BE2C (cell line): Measurements from ENCODE around the gene HABP4.

Experiments
- DNase-seq: peaks from one replicate; pipeline ENCODE4 v3.0.0-alpha.2; 2020
- H3K27me3 ChIP-seq: fragments of 250-450 bp; sonication (Bioruptor Pico); 2 replicates; pipeline ENCODE4 v1.5.1; 2020; ENCODE audit warnings: mild to moderate bottlenecking
- H3K36me3 ChIP-seq: fragments of 250-450 bp; sonication (Bioruptor Pico); 2 replicates; pipeline ENCODE4 v1.5.1; 2020; ENCODE audit warnings: mild to moderate bottlenecking
- H3K4me1 ChIP-seq: fragments of 250-450 bp; sonication (Bioruptor Pico); 2 replicates; pipeline ENCODE4 v1.5.1; 2020
- H3K4me3 ChIP-seq: 2 replicates; pipeline ENCODE4 v1.5.1; 2011; ENCODE audit warnings: low read depth, low read length
- H3K9me3 ChIP-seq: fragments of 250-450 bp; sonication (Bioruptor Pico); 2 replicates; pipeline ENCODE4 v1.5.1; 2020
- TF ChIP-seq, protein P1 (sequence below): IDR thresholded peaks from 2 replicates; pipeline ENCODE4 v1.5.1; 2012; ENCODE audit warnings: mild to moderate bottlenecking, low read depth, low read length

The HABP4 gene

DNA sequence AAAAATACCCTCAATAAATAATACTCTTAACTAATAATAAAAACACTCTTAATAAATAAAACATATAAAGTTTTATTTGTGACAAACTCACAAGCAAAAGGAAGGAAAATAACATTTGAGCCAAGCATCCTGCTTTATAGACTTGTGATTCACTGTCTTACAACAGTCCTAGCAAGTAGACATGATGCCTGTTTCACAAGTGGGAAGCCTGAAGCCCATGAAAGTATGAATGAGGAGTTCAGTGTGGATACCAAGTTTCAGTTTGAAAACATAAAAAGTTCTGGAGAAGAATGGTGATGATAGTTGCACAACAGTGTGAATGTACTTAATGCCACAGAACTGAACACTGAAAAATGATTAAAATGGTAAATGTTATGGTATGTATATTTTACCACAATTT, 10.9 kb downstream of the HABP4 start:
- TF ChIP-seq, protein P1, sequence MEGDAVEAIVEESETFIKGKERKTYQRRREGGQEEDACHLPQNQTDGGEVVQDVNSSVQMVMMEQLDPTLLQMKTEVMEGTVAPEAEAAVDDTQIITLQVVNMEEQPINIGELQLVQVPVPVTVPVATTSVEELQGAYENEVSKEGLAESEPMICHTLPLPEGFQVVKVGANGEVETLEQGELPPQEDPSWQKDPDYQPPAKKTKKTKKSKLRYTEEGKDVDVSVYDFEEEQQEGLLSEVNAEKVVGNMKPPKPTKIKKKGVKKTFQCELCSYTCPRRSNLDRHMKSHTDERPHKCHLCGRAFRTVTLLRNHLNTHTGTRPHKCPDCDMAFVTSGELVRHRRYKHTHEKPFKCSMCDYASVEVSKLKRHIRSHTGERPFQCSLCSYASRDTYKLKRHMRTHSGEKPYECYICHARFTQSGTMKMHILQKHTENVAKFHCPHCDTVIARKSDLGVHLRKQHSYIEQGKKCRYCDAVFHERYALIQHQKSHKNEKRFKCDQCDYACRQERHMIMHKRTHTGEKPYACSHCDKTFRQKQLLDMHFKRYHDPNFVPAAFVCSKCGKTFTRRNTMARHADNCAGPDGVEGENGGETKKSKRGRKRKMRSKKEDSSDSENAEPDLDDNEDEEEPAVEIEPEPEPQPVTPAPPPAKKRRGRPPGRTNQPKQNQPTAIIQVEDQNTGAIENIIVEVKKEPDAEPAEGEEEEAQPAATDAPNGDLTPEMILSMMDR, result no peak
- no peak overlapping the region for H3K4me3 ChIP-seq
- no peaks in the 10 kb centered on the region for H3K27me3 ChIP-seq
- H3K4me1 ChIP-seq, result no peaks in the 10 kb centered on the region
- no peak for DNase-seq
- H3K9me3 ChIP-seq, result no peaks in the 10 kb centered on the region; the same call in 1 of the 2 replicates
- H3K36me3 ChIP-seq, result peaks cover 4% of the 10 kb centered on the region; the same call in 1 of the 2 replicates

DNA sequence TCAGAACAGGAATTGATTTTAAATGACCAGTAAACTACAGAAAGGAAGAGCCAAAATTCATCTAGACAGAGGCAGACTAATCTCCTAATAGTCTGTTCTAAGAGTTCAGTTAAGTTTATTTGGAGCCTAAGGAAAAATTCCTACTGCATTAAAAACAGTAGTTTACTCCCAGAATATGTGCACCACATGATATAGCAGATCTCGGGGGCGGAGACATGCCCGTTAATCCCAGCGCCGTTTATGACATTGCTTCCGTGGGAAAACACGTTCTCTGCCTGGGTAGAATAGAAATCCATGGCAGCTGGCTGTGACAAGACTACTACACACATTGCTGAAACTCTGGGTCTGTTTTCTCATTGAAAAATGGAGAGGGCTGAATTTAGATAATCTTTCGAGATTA, 11.4 kb downstream of the HABP4 start:
- no peak for DNase-seq
- no peaks in the 10 kb centered on the region for H3K27me3 ChIP-seq

DNA sequence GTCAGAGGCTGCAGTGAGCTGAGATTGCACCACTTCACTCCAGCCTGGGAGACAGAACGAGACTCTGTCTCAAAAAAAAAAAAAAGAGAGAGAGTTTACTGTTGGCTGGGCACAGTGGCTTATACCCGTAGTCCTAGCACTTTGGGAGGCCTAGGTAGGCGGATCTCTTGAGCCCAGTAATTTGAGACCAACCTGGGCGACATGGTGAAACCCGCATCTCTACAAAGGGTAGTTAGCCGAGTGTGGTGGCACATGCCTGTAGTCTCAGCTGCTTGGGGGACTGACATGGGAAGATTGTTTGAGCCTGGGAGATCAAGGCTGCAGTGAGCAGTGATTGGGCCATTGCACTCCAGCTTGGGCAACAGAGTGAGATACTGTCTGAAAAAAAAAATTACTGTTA, 12.6 kb downstream of the HABP4 start:
- no peak for DNase-seq
- no peaks in the 10 kb centered on the region; the same call in 1 of the 2 replicates for H3K9me3 ChIP-seq
- H3K36me3 ChIP-seq, result peaks cover 4% of the 10 kb centered on the region
- H3K27me3 ChIP-seq, result no peaks in the 10 kb centered on the region
- TF ChIP-seq, protein P1, result no peak
- H3K4me3 ChIP-seq, result no peak overlapping the region
- no peaks in the 10 kb centered on the region for H3K4me1 ChIP-seq

More for the DNA sequence above, 11.4 kb downstream of the HABP4 start:
- TF ChIP-seq, protein P1, result no peak
- H3K9me3 ChIP-seq, result no peaks in the 10 kb centered on the region; the same call in 1 of the 2 replicates
- no peaks in the 10 kb centered on the region for H3K4me1 ChIP-seq
- H3K4me3 ChIP-seq, result no peak overlapping the region
- peaks cover 4% of the 10 kb centered on the region for H3K36me3 ChIP-seq

DNA sequence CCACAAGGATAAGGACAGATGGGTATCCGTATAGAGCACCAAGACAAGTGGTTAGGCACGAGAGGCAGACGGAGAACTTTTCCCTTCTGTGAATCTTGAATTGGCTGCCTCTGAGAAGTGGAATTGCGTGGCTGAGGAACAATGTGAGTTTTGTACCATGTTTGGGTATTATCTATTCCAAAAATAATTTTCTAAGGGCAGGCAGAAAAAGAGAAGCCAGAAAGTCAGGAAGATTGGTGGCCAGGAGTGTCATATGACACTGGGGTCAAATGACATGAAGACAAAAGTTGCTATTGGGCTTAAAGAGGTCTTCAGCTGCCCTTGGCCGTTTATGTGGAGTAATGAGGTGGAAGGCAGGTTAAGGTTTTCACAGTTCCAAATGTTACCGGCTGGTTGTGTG, 14.5 kb downstream of the HABP4 start:
- TF ChIP-seq, protein P1, result no peak
- Histone ChIP-seq H3K4me1 (no peaks in the 10 kb centered on the region), H3K9me3 (no peaks in the 10 kb centered on the region; the same call in 1 of the 2 replicates), H3K36me3 (peaks cover 4% of the 10 kb centered on the region), H3K27me3 (no peaks in the 10 kb centered on the region), H3K4me3 (no peak overlapping the region)
- DNase-seq, result no peak

DNA sequence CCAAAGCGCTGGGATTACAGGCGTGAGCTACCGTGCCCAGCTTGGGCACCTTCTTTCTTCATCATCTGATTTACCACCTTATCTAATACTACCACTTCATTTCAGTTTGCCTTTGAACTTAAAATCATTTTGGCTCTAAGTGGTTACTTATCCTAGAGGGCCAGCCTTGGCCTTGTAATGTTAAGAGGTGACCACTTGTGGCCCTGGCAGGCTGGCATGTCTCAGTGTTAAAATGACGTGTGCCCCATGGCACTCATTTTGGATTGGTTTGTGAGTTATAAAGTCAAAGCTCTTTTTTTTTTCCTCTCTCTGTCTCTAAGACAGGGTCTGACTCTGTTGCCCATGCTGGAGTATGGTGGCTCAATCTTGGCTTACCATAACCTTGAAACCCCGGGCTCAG, 17.8 kb downstream of the HABP4 start:
- Histone ChIP-seq H3K36me3 (peaks cover 8% of the 10 kb centered on the region), H3K4me3 (no peak overlapping the region), H3K9me3 (no peaks in the 10 kb centered on the region; the same call in 1 of the 2 replicates), H3K4me1 (no peaks in the 10 kb centered on the region), H3K27me3 (no peaks in the 10 kb centered on the region)
- TF ChIP-seq, protein P1, result no peak
- no peak for DNase-seq

DNA sequence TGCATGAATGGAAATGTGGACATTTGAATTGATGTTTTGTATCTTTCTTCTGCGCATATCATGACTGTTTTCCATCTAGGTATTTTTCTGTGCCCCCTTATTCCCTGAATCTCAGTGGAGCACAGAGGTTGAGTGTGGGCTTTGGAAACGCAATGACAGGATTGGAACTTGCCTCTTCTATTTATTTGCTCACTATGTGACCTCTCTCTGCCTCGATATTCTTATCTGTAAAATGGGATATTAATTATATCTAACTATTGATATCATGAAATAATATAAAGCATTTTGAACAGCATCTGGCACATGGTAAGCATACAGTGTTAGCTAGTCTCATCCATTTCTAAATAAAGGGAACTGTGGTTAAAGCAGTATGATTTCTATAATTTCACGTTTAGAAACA, 26.0 kb downstream of the HABP4 start:
- no peaks in the 10 kb centered on the region for H3K27me3 ChIP-seq
- no peaks in the 10 kb centered on the region for H3K4me1 ChIP-seq
- no peak for DNase-seq
- H3K4me3 ChIP-seq, result no peak overlapping the region
- H3K36me3 ChIP-seq, result no peaks in the 10 kb centered on the region; the same call in 1 of the 2 replicates
- TF ChIP-seq, protein P1, result no peak
- no peaks in the 10 kb centered on the region for H3K9me3 ChIP-seq
